Tibial nerve (tissue), 3 donors: Measurements from ENCODE around the gene SPTBN4.

ENCODE experiments used
- CTCF ChIP-seq, 5 experiments: fragments of 200-600 bp in 3 of 5; fragments of 450-650 bp in 2 of 5; sonication (generic) in 3 of 5; IDR thresholded peaks; one replicate each; pipeline ENCODE4 v1.5.1; 2016 to 2019; ENCODE audit warnings: antibody characterized with exemption in 5 of 5, mild to moderate bottlenecking in 3 of 5, moderate library complexity in 2 of 5
- POLR2A ChIP-seq, 2 donors: fragments of 450-650 bp; IDR thresholded peaks; one replicate each; pipeline ENCODE4 v1.6.1; 2017; ENCODE audit warnings: antibody characterized with exemption in 2 of 2, mild to moderate bottlenecking in 2 of 2, moderate library complexity in 2 of 2

DNA sequence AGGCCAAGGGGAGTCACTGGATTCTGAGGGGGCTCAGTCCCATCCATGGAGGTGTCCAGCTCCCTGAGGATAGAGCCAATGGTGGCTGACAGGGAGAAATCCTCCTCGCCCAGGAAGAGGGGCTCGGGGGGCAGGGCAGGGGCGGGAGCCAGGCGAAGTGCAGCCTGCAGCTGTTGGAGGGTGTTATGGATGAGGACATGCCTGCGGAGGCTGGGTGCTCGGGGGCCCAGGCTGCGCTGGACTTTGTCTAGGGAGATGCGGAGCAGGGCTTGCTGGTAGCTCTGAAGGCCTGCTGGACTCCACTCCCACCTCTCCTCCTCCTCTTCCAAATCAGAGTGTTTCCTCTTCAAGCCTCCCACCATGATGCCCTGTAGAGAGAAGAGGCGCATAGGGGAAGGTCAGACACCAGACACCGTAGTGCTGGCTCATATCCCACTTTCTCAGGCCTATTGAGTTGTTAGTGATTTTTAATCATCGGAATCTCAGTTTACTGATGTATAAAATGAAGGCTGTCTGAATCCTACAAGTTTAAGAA is 25.0 kb upstream of the SPTBN4 start:
- TF ChIP-seq CTCF (IDR thresholded peaks at IDR 0.05) = no peak
- TF ChIP-seq POLR2A (IDR thresholded peaks at IDR 0.05) = no peak
